Esophagus muscularis mucosa (tissue), 4 donors: ENCODE measurements around the gene POLR3A. TPM values are rescaled to one million over a fixed set of nuclear protein-coding genes. Genes with fewer than 3 reads are reported as not detected.

Experiments
- DNase-seq: peaks from one replicate; pipeline ENCODE4 v3.0.0-alpha.2; 2017; ENCODE audit errors: extremely low spot score
- H3K27ac ChIP-seq, 4 donors: fragments of 200-600 bp; sonication (generic); replicated peaks in 1 of 4; 1 replicate in 3 of 4; 2 replicates in 1 of 4; pipeline ENCODE4 v1.5.1; 2016 to 2019; ENCODE audit warnings: mild to moderate bottlenecking in 1 of 4
- H3K27me3 ChIP-seq, 4 donors: fragments of 200-600 bp; sonication (generic); one replicate each; pipeline versions ENCODE4 v1.5.1 to v1.6.0; 2016 to 2019
- H3K36me3 ChIP-seq, 4 donors: fragments of 200-600 bp; sonication (generic); one replicate each; pipeline ENCODE4 v1.5.1; 2016 to 2019
- H3K4me1 ChIP-seq, 4 donors: fragments of 200-600 bp; sonication (generic); one replicate each; pipeline ENCODE4 v1.5.1; 2016 to 2019
- H3K4me3 ChIP-seq, 4 donors: fragments of 200-600 bp; sonication (generic); 1 replicate in 2 of 4; 2 replicates in 2 of 4; pipeline ENCODE4 v1.5.1; 2016 to 2019; ENCODE audit warnings: mild to moderate bottlenecking in 4 of 4, moderate library complexity in 1 of 4
- H3K9me3 ChIP-seq, 4 donors: fragments of 200-600 bp; sonication (generic); 1 replicate in 3 of 4; 2 replicates in 1 of 4; pipeline ENCODE4 v1.5.1; 2016 to 2019
- CTCF ChIP-seq, 3 experiments: fragments of 200-600 bp in 2 of 3; fragments of 450-650 bp in 1 of 3; sonication (generic) in 2 of 3; IDR thresholded peaks; one replicate each; pipeline ENCODE4 v1.5.1; 2017 to 2019; ENCODE audit warnings: antibody characterized with exemption in 3 of 3, mild to moderate bottlenecking in 2 of 3, moderate library complexity in 1 of 3
- EP300 ChIP-seq: sonication (generic); formaldehyde crosslinking; IDR thresholded peaks from one replicate; pipeline ENCODE4 v1.6.1; 2017; ENCODE audit warnings: antibody characterized with exemption
- POLR2A ChIP-seq: fragments of 450-650 bp; IDR thresholded peaks from one replicate; pipeline ENCODE4 v1.6.1; 2017; ENCODE audit warnings: antibody characterized with exemption, moderate library complexity, mild to moderate bottlenecking, low read depth
- POLR2AphosphoS5 ChIP-seq, 2 donors: sonication (generic); formaldehyde crosslinking; IDR thresholded peaks; one replicate each; pipeline ENCODE4 v1.6.1; 2017; ENCODE audit warnings: antibody characterized with exemption in 2 of 2
- WGBS: methylation state at CpG from one replicate; pipeline ENCODE4 v1.1.5; 2018; 5-methylcytosine and 5-hydroxymethylcytosine counted together
- intact Hi-C: fragments of 100-400 bp; cut with DNase I; formaldehyde crosslinking; loops from one replicate; pipeline ENCODE4 v1.15.1; 2023
- total RNA-seq, 4 donors: library from RNA; depleted of rRNA; stranded (reverse); fragments of >200 nt; gene quantifications; one replicate each; pipeline versions ENCODE4 v1.1.0 to v1.2.1, GENCODE V29; 2016

POLR3A gene
- total RNA-seq, 4 donors from 2014 or later, result 9.3 to 12.8 (median 9.9) TPM

GRCh38 chr10:78019264-78019663, 10.1 kb downstream of the POLR3A start:
- Histone ChIP-seq H3K36me3 (peaks cover 91 to 100% (median 100%) of the 10 kb centered on the region in 4 donors), H3K9me3 (no peaks in the 10 kb centered on the region), H3K27me3 (no peaks in the 10 kb centered on the region), H3K27ac (no peak overlapping the region), H3K4me3 (no peak overlapping the region), H3K4me1 (no peaks in the 10 kb centered on the region)
- no peak for TF ChIP-seq CTCF (IDR thresholded peaks at IDR 0.05)
- TF ChIP-seq EP300, result no peak
- TF ChIP-seq POLR2AphosphoS5 (IDR thresholded peaks at IDR 0.05), result no peak
- TF ChIP-seq POLR2A, result no peak
- WGBS, result 76% methylated on average over 3 of the region's 3 CpGs
- intact Hi-C loops, result no loop called here
- DNase-seq, result no peak

DNA sequence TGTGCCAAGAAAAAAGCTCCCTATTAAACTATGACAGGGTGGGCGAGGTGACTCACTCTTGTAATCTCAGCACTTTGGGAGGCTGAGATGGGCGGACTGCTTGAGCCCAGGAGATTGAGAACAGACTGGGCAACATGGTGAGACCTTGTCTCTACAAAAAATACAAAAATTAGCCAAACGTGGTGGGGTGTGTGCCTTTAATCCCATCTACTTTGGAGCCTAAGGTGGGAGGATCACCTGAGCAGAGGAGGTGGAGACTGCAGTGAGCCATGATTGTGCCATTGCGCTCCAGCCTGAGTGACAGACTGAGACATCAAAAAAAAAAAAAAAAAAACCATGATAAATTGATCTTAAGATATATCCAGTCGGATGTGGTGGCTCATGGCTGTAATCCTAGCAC, 11.5 kb downstream of the POLR3A start:
- TF ChIP-seq EP300, result no peak
- no peak for TF ChIP-seq POLR2AphosphoS5 (IDR thresholded peaks at IDR 0.05)
- no peak for TF ChIP-seq CTCF (IDR thresholded peaks at IDR 0.05)
- TF ChIP-seq POLR2A, result no peak
- Histone ChIP-seq H3K27ac (no peak overlapping the region), H3K36me3 (peaks cover 88 to 100% (median 99%) of the 10 kb centered on the region in 4 donors), H3K9me3 (no peaks in the 10 kb centered on the region), H3K4me3 (no peak overlapping the region), H3K27me3 (no peaks in the 10 kb centered on the region), H3K4me1 (no peaks in the 10 kb centered on the region)
- no peak for DNase-seq
- WGBS, result 81% methylated on average over 5 of the region's 5 CpGs
- intact Hi-C loops, result no loop called here

- H3K9me3 ChIP-seq, result no peaks in the 10 kb centered on the region
- H3K4me1 ChIP-seq, result no peaks in the 10 kb centered on the region
- TF ChIP-seq EP300 (no peak), POLR2AphosphoS5 (IDR thresholded peaks at IDR 0.05) (no peak), POLR2A (no peak), CTCF (IDR thresholded peaks at IDR 0.05) (no peak)
- intact Hi-C loops, result no loop called here
- no peaks in the 10 kb centered on the region for H3K27me3 ChIP-seq
- 80% methylated on average over 5 of the region's 5 CpGs for WGBS
- no peak for DNase-seq
- peaks cover 89 to 100% (median 99%) of the 10 kb centered on the region in 4 donors for H3K36me3 ChIP-seq
- H3K4me3 ChIP-seq, result no peak overlapping the region
- no peak overlapping the region for H3K27ac ChIP-seq
These were observed 13.8 kb downstream of the POLR3A start for GRCh38 chr10:78015546-78015945.

GRCh38 chr10:78013564-78013963, 15.8 kb downstream of the POLR3A start:
- H3K36me3 ChIP-seq, result peaks cover 91 to 100% (median 97%) of the 10 kb centered on the region in 4 donors
- no peak for TF ChIP-seq POLR2AphosphoS5 (IDR thresholded peaks at IDR 0.05)
- no peak for TF ChIP-seq CTCF (IDR thresholded peaks at IDR 0.05)
- no peak for TF ChIP-seq POLR2A
- no peak for TF ChIP-seq EP300
- no peak overlapping the region for H3K4me3 ChIP-seq
- no peak for DNase-seq
- no peak overlapping the region for H3K27ac ChIP-seq
- H3K27me3 ChIP-seq, result no peaks in the 10 kb centered on the region
- no peaks in the 10 kb centered on the region for H3K9me3 ChIP-seq
- no peaks in the 10 kb centered on the region for H3K4me1 ChIP-seq
- 72% methylated on average over 1 of the region's 1 CpG for WGBS
- intact Hi-C loops, result no loop called here

GRCh38 chr10:78011065-78011464, 18.2 kb downstream of the POLR3A start:
- H3K36me3 ChIP-seq, result peaks cover 76 to 100% (median 94%) of the 10 kb centered on the region in 4 donors
- 90% methylated on average over 4 of the region's 4 CpGs for WGBS
- TF ChIP-seq POLR2AphosphoS5 (IDR thresholded peaks at IDR 0.05) (no peak), EP300 (no peak), CTCF (IDR thresholded peaks at IDR 0.05) (no peak), POLR2A (no peak)
- H3K4me1 ChIP-seq, result no peaks in the 10 kb centered on the region
- no peak overlapping the region for H3K4me3 ChIP-seq
- H3K27ac ChIP-seq, result no peak overlapping the region
- intact Hi-C loops, result no loop called here
- no peaks in the 10 kb centered on the region for H3K27me3 ChIP-seq
- H3K9me3 ChIP-seq, result no peaks in the 10 kb centered on the region
- no peak for DNase-seq
